GM12801 (cell line): ENCODE results near the gene ENAH.

Source experiments
- TF ChIP-seq, protein P1 (sequence below): IDR thresholded peaks from one replicate; pipeline ENCODE4 v1.5.1; 2011; ENCODE audit warnings: control low read depth; ENCODE audit not compliant: insufficient read length; ENCODE audit errors: extremely low read depth

The ENAH gene

GRCh38 chr1:225668222-225668621, 15.3 kb upstream of the ENAH start:
- TF ChIP-seq, protein P1, sequence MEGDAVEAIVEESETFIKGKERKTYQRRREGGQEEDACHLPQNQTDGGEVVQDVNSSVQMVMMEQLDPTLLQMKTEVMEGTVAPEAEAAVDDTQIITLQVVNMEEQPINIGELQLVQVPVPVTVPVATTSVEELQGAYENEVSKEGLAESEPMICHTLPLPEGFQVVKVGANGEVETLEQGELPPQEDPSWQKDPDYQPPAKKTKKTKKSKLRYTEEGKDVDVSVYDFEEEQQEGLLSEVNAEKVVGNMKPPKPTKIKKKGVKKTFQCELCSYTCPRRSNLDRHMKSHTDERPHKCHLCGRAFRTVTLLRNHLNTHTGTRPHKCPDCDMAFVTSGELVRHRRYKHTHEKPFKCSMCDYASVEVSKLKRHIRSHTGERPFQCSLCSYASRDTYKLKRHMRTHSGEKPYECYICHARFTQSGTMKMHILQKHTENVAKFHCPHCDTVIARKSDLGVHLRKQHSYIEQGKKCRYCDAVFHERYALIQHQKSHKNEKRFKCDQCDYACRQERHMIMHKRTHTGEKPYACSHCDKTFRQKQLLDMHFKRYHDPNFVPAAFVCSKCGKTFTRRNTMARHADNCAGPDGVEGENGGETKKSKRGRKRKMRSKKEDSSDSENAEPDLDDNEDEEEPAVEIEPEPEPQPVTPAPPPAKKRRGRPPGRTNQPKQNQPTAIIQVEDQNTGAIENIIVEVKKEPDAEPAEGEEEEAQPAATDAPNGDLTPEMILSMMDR = no peak

- TF ChIP-seq, protein P1 = no peak
These were observed 14.4 kb upstream of the ENAH start for GRCh38 chr1:225667362-225667761.

- TF ChIP-seq, protein P1 = no peak
These were observed 13.6 kb upstream of the ENAH start for GRCh38 chr1:225666495-225666894.

- TF ChIP-seq, protein P1 = no peak
These were observed 11.8 kb upstream of the ENAH start for GRCh38 chr1:225664762-225665161.

- TF ChIP-seq, protein P1 = no peak
These were observed 9.2 kb upstream of the ENAH start for GRCh38 chr1:225662155-225662554.

DNA sequence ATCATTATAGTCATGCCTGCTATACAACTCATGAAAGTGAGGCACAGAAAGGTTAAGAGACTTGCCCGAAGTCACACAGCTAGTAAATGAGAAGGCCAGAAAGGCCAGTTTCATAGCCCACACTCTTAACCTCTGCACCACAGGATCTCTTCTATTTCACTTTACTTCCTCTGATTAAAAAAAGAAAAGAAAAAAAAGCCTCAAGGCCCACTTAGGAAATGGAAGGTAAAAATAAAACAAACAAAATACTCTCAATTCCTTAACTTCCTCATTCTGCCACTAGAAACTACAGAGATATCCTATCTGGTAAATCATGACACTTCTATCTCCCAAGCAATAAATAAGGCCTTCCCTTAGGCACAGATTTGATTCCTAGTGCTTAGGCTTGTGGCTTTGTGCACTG, 7.6 kb upstream of the ENAH start:
- TF ChIP-seq, protein P1 = no peak

DNA sequence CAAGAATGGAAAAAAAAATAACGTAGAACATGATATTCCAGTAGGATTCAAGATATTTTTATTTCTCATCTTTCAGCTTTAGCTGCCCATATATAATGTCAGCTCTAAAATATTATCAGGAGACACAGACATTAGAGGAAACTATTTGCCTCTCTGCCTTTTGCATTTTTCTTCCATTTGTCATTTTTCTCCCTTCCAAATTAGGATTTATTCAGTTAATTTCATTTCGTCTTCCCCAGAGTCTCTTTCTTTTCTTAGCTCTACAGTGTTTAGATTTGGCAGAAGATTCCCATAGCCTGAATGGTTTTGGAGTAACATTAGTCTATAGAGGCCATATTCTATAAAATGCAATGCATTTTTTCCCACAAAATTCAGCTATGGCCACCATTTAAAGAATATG, 5.1 kb upstream of the ENAH start:
- TF ChIP-seq, protein P1 = no peak
